GM12872 (cell line): ENCODE data around the gene GRPEL1.

Experiments used
- TF ChIP-seq, protein P1 (sequence below): IDR thresholded peaks from 3 replicates; pipeline ENCODE4 v1.5.1; 2011; ENCODE audit warnings: low read depth, mild to moderate bottlenecking, low read length, moderate library complexity; ENCODE audit not compliant: insufficient read depth

GRPEL1 gene

DNA sequence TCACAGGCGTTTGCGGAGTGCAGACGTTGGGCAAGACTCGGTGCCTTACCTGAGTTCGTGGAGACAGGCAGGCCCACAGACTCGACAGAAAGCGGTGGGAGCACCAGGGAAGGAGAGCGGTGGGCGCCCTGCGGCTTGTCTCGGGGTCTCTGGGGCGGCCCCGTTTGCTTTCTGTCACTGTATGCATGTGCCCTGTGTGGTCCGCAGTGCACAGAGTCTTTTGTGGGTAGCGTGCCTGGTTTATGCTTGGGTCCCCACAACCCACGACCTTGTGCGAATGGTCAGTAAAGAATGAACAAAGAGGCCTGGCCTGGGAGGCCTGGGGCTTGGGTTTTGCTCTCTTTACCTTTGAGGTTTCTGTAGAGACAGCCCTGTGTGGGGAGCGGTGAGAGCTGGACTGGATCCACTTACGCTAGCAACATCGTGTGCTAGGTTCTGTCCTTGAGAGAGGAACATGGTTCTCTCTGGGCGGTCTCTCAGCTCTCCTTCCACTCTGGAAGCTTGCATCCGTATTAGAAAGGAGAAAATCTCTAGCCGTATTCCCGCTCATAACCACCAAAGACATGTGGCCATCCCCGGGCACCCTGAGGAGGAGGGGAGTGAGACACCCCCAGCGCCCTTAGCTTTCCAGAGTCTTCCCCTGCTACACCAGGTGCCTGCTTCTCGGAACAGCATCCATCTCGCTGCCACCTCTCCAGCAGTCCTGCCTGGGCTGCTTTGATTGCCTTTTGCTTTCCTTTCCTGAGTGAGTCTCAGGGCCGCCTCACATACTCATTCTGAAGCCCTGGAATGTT lies 23.5 kb downstream of the GRPEL1 start:
- TF ChIP-seq, protein P1, sequence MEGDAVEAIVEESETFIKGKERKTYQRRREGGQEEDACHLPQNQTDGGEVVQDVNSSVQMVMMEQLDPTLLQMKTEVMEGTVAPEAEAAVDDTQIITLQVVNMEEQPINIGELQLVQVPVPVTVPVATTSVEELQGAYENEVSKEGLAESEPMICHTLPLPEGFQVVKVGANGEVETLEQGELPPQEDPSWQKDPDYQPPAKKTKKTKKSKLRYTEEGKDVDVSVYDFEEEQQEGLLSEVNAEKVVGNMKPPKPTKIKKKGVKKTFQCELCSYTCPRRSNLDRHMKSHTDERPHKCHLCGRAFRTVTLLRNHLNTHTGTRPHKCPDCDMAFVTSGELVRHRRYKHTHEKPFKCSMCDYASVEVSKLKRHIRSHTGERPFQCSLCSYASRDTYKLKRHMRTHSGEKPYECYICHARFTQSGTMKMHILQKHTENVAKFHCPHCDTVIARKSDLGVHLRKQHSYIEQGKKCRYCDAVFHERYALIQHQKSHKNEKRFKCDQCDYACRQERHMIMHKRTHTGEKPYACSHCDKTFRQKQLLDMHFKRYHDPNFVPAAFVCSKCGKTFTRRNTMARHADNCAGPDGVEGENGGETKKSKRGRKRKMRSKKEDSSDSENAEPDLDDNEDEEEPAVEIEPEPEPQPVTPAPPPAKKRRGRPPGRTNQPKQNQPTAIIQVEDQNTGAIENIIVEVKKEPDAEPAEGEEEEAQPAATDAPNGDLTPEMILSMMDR, result no peak

DNA sequence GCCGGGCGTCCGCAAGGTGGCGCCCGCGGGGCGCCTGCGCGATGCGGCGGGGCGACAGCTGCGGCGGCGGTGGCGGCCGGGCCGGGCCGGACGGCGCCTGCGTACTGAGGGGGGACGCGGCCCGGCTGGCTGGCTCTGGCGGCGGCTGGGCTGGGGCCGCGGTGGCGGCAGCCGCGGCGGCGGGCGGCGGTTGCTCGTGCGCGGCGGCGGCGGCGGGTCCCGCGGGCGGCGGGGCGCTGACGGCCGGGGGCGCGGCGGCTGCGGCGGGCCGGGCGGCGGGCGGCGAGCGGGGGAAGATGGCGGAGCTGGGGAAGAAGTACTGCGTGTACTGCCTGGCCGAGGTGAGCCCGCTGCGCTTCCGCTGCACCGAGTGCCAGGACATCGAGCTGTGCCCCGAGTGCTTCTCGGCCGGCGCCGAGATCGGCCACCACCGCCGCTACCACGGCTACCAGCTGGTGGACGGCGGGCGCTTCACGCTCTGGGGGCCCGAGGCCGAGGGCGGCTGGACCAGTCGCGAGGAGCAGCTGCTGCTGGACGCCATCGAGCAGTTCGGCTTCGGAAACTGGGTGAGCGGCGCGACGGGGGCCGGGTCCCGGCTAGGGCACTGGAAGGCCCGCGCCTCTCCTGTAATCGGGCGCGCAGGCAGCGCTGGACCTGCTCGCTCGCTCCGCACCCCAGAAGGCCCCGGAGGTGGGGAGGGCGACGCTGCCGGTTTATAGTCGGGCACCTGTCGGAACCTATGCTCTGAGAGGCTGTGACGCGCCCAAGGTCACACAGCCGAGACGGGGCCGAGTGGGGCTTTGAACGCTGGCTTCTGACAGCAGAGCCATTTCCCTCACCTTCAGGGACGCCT lies 24.4 kb downstream of the GRPEL1 start, which contains the start of gene TADA2B:
TSS of gene TADA2B (plus strand) at position 89 of the 853 bp plus-strand sequence. CDS start at position 297, 208 bp downstream.
- TF ChIP-seq, protein P1, result no peak; the same call in 2 of the 3 replicates

DNA sequence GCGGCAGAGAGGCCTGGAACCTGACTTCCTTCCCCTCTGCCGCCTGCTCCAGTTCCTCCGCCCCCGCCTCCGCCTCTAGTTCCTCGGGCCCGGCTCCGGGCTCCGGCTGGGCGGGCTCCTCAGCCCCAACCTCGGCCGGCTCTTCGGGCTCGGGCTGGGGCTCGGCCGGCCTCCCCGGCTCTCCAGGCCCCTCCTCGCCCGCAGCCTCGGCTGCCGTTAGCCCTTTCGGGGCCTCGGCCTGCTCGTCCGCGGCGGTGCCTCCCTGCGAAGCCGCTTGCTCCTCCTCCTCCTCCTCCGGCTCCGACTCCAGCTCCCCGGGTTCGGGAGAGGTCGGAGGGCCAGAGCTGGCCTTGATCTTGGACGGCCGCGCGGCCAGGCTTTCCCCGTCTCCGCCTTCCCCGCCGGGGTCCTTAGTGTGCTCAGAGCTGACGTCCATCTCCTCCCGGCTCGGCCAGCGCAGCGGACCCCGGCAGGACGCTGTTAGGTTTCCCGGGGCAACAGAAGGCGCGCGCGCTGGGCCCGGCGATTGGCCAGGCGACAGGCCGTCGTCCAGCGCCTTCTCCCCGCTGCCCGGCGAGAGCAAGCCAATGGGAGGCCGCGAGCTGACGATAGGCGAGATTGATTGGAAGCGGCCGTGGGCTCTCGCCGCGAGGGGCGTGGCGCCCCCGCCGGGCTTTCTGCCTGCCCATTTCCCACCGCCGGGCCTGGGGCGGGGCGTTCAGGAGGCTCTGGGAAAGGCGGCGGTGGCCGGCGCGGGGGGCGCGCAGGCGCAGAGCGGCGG lies 25.2 kb downstream of the GRPEL1 start:
- TF ChIP-seq, protein P1, result peak; percentile 43; the same call in 1 of the 3 replicates

DNA sequence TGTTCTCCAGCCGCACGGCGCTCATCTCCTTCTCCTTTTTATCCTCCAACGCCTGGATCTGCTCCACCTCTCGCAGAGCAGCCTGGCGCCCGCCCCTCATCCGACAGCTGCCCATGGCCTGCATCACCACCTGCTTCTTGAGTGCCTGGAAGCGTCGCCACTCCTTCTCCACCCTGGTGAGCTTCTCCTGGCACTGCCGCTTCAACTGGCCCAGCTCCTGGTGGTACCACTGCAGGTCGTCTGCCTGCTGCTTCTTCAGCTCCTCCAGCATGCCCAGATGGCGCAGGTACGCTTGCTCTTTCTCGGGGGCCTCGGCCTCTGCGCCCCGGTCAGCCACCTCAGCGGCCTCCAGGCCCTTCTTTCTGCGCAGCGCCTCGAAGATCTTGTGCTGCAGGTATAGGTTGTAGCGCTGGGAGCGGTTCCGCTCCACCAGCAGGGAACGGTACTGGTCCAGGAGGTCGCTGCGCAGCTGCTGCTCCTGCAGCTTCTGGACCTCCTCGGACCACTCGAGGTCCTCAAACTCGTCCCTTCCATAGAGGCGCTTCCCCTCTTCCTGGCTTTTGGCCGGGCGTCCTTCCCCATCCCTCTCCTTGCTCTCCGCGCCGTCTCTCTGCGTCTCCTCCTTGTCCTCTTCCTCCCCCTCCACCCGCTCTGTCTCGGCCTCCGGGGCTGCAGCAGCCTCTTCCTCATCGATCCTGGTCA lies 25.9 kb downstream of the GRPEL1 start:
- TF ChIP-seq, protein P1, result no peak

DNA sequence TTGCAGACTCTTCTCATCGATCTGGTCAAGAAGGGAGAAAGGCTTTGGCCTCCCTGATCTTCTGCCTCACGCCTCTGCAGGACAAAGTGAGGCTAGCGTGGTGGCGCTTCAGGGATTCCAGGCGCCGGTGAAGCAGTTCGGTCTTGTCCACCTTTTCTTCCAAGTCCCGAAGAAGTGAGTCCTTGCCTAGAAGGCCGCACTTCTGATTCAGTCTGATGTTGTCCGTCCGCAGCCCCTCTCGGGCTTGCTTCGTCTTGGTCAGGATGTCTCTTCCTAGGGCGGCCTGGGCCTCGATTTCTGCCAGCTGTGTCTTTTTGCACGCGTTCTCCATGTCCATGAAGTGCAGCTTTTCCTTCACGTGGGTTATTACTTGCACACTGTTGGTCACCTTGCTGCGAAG lies 26.6 kb downstream of the GRPEL1 start:
- TF ChIP-seq, protein P1, result no peak

DNA sequence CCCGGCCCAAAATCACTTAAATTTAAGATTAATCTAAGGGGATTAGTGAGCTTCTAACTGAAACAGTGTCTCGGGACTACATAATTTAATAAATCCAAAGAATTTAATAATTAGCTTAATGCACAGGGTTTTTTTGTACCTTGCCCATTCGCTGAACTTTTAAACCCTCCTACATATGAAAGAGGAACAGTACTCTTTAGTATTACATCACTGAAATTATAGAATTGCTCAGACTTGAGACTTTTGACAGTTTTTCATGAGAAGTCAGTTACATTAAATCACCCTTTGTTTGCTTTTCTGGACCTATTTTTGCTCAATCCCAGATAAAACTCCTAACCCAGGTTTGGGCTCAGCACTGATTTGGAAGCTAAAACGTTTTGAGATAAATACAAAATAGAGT lies 27.1 kb downstream of the GRPEL1 start:
- TF ChIP-seq, protein P1, result no peak
